NCI-H1092 (cell line): Measurements from ENCODE around the gene SIAH3.
"Not testable (repeated sequence)": the region's sequence is repeated elsewhere in the genome, so short reads cannot be mapped to it uniquely, and the experiment has no call there.

Experiments used
- DNase-seq: peaks from one replicate; lab custom pipeline; 2025; lab: John Stamatoyannopoulos, UW

Gene SIAH3, protein sequence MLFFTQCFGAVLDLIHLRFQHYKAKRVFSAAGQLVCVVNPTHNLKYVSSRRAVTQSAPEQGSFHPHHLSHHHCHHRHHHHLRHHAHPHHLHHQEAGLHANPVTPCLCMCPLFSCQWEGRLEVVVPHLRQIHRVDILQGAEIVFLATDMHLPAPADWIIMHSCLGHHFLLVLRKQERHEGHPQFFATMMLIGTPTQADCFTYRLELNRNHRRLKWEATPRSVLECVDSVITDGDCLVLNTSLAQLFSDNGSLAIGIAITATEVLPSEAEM

DNA sequence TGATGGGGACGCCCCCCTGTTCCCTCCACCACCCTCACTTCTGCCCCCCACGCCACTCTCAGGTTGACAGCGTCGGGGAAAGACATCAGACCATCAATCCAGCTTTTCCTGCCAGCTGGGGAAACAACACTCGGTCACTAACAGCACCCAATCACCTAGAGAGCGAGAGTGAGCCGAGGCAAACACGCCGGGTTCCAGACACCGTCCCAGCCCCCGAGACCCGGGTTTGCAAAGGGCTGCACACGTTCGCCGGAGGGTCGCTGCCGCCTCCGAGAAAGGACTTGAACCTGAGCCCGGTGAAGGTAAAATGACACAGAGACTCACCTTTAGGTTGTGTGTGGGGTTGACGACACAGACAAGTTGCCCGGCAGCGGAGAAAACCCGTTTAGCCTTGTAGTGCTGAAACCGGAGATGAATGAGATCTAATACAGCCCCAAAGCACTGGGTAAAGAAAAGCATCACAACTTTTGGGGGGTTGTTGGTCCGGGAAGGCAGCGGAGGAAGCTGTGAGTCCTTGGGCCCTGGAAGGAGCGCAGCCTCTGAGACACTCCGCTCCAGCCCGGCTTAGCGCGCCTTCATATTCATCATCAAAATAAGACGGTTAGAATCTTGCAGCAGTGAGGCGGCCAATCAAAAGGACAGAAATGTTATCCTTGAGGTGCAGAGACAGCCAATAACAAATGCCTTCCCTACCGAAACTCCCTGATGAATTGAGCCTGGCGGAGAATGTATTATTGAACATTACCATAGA, at the start of gene SIAH3:
Gene SIAH3, minus strand, starts transcription at position 583 of the 751 bp plus-strand sequence. Its CDS starts 124 bp downstream, at position 459.
- peak; percentile 43 for DNase-seq

DNA sequence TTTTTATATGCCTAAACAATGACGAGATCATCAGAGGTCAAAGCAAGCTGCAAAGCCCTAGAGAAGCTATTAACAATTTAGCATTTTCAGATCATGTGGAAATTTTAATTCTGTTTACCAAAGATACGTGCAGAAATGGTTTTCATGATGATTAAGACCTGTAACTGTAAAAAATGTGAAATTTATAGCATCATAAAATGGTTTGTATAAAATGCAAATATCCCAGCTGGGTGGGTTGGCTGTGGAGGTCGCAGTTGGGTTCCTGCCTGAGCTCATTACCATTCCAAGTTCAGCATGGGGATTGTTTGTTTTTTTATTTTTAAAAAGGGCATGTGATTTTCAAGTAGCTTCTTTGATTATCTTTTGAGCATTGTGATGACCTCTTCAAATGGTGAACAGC, 47.9 kb upstream of the SIAH3 start:
- peak; percentile 39 for DNase-seq

DNA sequence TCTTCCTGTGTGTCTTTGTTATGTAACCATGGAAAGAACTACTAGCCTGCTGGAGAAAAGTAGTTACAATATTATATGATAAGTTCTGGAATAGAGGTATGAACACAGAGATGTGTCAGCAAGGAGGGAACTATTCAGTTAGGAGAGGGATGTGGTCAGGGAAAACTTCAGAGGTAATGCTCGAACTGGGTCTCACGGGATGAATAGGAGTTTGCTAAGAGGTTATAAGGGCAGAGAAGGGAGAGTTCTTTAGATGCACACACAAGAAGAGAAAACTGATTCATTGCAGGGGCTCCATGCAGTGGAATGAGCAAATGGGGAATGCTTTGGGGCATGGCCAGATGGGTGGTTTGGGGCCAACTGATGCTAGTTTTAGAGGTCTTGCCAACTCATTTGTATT, 46.0 kb upstream of the SIAH3 start:
- DNase-seq, result no peak

DNA sequence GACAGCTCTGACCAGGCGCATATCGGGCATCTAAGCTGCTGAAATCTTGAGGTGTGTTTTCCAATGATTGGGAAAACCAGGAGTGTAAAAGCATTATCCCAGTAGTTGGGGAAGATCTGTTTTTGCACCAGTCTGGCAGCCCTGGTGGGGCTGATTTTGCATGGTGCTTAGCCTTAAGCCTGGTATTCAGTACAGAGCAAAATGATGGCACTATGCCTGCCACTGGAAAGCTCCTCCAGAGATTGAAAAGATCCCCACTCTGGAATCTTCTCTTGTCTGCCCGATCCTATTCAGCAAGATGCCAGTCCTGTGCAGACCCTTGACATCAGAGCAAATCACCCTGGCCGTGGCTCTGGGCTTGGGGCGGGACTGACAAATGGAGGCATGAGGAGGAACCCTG, 44.7 kb upstream of the SIAH3 start:
- DNase-seq, result no peak

DNA sequence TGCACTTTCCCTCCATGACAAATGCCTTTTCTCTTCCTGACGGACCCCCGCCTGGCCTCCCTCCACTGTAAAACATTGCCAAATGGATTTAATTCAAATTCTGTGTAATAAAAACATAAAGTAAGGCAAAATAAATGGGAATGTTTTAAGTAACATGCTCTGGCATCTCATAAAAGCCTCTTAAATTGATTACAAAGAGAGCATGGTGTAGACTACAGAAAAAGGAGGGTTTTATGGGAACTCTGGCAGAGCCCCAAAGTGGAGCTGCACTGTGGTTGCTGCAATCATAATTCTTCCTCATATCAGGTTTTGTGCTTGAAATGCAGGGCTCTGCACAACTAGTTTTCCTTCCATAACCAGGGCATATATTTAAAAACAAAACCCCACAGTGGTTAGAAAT, 44.3 kb upstream of the SIAH3 start:
- no peak for DNase-seq

DNA sequence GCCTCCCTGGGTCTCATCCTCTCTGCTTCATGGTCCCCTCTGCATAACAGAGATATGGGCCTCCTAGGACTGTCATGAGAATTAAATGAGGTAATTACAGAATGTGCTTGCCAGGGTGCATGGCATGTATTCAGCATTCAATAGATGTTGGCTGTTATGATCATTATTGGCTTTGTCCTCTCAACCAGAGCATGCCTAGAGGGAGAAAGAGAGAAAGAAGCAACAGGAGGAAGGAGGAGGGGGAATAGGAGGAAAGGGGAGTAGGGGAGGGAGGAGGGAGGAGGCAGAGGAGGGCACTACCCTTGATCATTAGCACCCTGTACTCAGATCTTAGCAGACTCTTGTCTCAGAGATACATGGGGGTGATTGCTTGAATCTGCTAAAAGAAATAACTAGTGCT, 41.0 kb upstream of the SIAH3 start:
- peak; percentile 14 for DNase-seq

DNA sequence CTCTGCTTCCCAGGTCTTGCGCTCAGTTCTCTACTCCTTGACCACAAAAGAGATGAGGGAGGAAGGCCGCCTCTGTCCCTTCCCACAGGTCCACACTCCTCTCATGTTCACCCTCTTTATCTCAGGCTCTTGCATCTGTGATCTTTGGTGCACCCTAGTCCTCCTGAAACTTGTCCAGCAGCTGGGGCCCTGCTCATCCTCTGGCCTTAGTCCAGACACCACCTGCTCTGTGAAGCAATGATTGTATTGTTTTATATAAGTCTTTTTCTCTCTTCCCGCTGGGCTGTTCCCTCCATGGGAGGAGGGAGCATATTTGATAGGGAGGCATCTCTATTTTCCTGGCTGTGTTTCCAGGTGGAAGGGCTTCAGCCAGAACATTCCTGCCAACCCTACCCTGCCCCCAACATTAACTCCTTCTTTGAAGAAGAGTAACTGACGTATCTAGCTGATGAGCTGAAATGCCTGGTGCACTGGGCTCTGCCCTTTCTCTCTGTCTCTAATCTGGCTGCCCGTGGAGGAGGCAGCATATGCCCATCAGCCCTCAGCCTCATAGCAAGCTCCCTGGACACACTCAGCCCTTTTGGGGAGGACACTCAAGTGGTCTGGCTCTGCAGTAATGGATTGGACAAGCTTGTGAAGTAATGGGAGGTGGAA, 38.2 kb upstream of the SIAH3 start:
- DNase-seq, result no peak

DNA sequence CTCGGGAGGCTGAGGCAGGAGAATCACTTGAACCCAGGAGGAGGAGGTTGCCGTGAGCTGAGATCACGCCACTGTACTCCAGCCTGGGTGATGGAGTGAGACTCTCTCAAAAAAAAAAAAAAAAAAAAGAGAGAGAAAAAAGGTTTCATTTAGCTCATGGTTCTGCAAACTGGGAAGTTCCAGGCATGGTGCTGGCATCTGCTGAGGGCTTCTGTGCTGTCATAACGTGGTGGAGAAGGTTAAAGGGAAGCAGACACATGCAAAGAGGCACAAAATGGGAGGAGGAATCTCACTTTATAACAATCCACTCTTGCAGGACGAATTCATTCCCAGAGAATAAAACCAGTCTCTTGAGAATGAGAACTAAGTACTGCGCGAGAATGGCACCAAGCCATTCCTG, 34.9 kb upstream of the SIAH3 start:
- no peak for DNase-seq

DNA sequence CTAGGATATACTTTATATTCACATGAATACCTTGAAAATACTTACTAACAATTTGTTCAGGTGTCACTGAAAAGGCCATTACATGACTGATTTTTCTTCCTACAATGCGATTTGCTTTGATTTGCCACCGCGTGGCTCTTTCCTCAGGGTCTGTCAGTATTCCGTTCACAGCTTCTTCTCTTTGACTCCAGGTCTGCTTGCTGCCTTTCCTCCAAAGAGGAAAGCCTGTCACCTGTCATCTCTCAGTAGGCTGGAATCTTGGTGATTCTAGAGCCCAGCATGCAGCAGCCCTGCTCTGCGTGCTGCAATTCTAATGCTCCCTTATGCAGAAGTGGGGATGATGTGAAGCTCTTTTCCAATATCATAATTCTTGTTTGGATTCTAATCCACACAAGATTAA, 33.6 kb upstream of the SIAH3 start:
- DNase-seq, result no peak

DNA sequence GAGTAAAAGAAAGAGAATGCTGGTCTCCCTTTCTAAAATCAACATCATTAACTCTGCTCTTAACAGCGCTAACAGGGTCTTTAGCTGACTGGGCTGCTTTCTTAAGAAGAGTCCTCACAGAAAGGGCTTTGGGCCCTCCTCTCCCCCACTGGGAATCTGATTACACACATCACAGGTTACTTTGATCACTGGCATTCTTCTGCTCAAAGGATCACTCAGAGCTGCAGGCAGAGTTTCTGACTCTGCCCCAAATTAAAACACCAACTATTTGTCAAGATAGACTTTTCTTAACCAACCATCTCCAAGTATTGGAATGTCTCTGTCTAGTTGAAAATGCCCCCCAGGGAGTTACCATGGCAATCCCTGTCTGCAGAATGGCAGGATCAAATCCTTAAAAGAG, 31.1 kb upstream of the SIAH3 start:
- DNase-seq, result no peak

DNA sequence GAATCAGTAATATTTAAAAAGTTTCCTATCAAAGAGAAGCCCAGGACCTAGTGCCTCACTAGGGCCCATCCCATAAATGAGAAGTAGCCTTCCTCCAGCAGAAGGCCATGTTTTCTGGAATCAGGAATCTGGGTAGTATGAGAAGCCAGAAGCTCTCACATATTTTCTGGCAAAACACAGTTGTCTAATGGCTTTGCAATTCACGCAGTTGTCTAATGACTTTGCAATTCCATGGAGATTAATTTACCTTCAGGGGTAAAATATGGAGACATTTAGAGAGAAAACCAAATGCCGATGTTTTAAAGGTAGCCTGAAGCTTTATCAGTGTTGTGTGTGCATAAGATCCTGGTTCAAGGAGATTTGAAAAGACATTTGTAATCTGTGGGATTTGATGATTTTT, 29.8 kb upstream of the SIAH3 start:
- no peak for DNase-seq

DNA sequence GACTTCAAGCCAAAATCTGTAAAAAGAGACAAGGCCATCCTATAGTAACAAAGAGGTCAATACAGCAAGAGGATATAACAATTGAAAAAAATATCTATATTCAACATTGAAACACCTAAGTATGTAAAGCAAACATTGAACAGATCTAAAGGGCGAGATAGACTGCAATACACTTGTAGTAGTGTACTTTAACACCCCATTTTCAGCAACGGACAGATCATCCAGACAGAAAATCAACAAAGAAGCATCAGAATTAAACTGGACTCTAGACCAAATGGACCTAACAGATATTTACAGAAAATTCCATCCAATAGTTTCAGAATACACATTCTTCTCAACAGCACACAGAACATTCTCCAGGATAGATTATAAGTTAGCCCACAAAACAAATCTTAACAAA, 28.7 kb upstream of the SIAH3 start:
- no peak for DNase-seq

DNA sequence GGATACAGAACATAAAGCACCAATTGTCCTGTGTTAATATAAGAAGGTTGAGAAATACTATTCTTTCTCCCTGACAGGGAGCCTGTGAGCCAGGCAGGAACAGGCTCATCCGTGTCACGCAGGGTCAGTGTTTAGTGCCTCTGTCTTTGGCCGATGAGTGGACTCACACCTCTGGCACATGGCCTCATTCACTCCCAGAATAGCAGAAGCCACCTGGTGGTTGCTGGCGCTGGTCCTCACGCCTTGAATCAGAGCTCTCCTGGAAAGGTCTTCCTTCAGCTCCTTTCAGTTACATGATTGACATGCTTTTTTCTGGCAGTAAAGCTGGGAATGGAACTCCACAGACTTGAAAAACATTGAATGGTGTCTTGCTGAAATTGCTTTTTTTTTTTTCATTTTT, 28.1 kb upstream of the SIAH3 start:
- peak; percentile 60 for DNase-seq

DNA sequence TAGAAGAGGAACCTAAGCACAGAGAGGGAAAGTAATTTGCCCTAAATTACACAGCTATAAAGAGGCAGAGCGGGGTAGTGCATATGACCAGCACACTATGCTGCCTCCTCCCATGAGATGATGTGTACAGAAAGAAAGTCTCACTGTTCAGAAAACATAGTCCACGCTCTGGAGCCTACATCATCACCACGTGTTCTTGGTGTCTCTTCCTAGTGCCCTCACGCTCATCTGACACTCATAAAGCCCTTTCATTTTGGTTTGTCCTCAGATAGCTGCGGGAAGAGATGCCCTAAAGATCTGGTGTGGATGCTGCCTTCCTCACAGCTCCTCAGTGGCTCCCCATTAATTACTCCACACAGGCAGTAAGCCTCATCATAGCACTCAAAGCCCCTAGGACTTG, 27.4 kb upstream of the SIAH3 start:
- no peak for DNase-seq

DNA sequence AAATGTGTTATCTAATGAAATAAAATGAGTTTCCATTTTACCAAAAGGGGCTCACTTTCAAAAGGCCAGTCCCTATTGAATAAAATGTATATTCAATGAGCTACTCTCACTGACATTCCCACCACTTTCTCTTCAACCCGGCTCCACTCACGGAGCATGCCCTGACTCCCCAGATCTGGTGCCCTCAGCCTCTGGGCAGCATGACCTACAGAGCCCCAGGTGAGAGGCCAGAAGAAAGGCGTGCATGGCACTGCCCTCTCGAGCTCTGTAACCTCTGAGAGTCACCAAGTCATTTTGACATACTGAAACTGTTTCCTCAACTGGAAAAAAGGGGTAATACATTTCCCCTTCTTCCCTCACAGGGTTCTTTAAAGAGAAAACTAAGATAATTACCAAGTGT, 25.2 kb upstream of the SIAH3 start:
- no peak for DNase-seq

DNA sequence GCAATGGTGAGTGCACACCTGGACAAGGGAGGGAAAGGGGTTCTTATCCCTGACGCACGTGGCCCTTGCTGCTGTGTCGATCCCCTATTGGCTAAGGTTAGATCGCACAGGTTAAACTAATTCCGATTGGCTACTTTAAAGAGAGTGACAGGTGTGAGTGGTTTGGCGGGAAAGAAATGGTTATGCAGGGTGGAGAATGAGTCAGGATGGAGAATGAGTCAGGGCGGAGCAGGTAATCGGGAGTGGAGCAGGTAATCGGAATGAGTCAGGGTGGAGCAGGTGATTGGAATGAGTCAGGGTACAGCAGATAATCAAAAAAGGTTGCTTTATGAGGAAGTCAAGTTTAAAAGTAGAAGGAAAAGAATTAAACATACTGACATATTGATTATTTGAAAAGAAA, 24.4 kb upstream of the SIAH3 start:
- DNase-seq, result no peak

DNA sequence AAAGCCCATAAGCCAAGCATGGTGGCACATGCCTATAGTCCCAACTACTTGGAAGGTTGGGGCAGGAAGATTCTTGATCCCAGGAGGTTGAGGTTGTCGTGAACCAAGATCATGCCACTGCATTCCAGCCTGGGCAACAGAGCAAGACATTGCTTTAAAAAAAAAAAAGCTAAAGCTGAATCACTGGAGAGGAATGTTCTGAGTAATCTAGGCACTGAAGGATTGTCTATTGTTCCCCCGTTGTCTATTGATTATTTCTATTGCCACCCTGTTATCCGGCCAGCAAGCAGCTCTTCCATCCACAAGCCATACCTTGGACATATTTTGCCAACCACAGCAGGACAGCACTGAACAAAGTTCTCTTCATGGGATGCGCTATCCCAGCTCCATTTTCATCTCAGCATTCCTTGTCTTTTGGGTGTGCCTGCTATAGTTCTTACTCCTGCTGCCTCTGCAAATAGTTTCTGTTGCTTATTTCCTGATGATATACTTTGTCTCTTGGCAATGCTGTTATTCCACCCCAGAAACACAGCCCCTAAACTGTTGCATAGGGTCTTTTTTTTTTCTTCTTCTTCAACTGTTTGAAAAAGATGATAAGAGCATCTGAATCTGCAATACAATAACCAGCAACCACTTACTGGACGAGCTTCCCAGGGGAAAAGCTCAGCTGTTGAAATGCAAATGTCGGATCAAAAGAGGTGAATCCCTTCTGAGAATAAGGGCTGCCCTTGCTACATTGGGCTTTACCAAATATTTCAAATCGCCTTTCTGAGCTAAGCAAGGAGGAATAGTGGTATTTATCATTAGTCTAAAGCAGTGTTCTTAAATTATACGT, 22.2 kb upstream of the SIAH3 start:
- DNase-seq, result no peak

DNA sequence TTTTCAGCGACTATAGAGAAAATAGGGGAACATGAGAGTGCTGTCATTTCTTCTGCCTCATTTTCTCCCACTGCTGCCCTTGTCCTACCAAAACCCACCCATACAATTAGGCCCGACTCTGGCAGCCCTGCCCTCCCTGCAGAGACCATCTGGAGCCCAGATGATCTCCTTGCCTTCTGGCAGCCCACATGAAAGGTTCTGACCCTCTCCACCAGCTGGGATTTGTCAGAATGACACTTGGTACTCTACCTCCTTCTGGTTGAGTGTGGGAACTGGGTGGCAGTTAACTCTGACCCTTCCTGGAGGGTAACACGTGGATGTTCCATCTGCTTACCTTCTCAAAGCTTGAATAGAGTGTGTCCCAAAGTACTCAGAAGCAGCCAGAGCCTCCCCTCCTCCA, 21.0 kb upstream of the SIAH3 start:
- no peak for DNase-seq

DNA sequence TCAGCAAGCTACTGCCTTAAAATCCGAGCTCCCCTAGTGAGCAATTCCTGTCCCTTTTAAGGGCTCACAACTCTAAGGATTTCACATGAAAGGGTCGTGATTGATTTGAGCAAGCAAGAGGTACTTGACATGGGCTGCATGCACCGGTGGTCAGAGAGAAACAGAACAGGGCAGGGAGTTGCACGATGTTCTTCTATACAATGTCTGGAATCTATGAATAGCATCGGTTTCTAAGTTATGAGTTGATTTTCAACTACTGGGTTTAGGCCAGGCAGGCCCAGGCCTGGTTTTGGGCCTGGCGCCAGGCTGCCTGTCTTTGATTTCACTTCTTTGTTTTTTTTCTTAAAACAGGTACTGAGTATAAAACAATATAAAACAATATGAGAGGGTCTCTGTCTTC, 19.6 kb upstream of the SIAH3 start:
- DNase-seq, result not testable (repeated sequence)

DNA sequence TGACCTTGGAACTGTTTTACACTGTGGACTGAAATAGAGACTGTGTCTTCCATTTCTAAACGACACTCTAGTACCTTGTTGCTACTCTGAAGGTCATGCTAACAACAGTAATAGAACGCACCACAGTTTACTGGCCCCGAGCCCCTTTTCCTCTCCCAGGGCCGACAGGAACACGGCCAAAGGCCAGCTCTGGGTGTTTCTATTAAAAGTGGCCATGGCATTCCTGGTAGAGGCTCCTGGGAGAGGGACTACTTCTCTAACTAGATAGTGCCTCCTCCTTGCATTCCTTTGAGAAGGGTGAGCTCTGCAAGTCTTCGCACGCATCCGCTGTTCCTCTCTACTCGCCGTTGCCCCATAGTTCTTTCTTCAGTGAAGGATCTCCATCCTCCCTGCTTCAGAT, 18.7 kb upstream of the SIAH3 start:
- DNase-seq, result no peak

DNA sequence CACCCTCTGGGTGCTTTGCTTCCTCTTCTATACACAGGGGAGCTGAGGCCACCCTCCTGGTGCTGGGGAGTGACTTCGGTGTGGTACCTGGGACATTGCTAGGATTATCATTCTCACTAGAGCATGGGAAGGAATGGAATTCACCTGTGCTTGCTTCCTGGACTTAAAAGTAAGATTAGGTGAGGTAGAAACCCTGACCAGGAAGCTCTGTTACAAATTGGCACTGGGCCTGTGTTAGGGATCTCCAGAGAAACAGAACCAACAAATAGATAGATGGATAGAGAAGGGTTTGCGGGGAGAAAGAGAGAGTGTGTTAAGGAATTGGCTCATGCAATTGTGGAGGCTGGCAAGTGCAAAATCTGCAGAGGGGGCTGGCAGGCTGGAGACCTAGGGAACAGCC, 13.9 kb upstream of the SIAH3 start:
- DNase-seq, result no peak
